Endothelial cell of umbilical vein (primary cell): ENCODE results near the gene CELF1. TPM values are rescaled to one million over a fixed set of nuclear protein-coding genes. Genes with fewer than 3 reads are reported as not detected.

Experiments used
- BruUV-seq: library from RNA; stranded (reverse); fragments of 400-500 nt; replicated peaks from 2 replicates; lab custom pipeline; 2021; lab: Mats Ljungman, UMichigan
- CTCF ChIA-PET: fragments of 300-600, 350-600 bp; sonication (Branson Sonifier 250); formaldehyde crosslinking; loops from one replicate; lab custom pipeline; 2021; ENCODE audit warnings: antibody characterized with exemption, inconsistent platforms; lab: Charles Lee
- POLR2A ChIA-PET: fragments of 300-600, 350-600 bp; sonication (Branson Sonifier 250); formaldehyde crosslinking; loops from one replicate; lab custom pipeline; 2021; ENCODE audit warnings: antibody characterized with exemption, inconsistent platforms; lab: Charles Lee
- DNase-seq: peaks from one replicate; pipeline ENCODE4 v3.0.0-alpha.2; 2011; ENCODE audit warnings: low read depth, low spot score
- FAIRE-seq: peaks from 2 replicates; lab custom pipeline; 2011; peaks lifted over from hg19 to GRCh38; lab: Jason Lieb, UNC
- H2AFZ ChIP-seq: 2 replicates; pipeline ENCODE4 v1.6.0; 2012; ENCODE audit warnings: low read depth, low read length, control low read depth, inconsistent platforms
- H3K27ac ChIP-seq: 2 replicates; pipeline ENCODE4 v1.5.1; 2011; ENCODE audit warnings: low read depth, mild to moderate bottlenecking, control low read depth, low read length, moderate library complexity; ENCODE audit not compliant: insufficient read depth
- H3K27me3 ChIP-seq, 2 experiments: 2 replicates each; pipeline versions ENCODE4 v1.6.0 to v1.6.1; 2011; ENCODE audit warnings: low read length in 2 of 2, mixed read lengths in 1 of 2; ENCODE audit not compliant: control insufficient read depth in 2 of 2, insufficient read depth in 2 of 2
- H3K36me3 ChIP-seq, 2 experiments: 2 replicates in 1 of 2; 3 replicates in 1 of 2; pipeline ENCODE4 v1.5.1; 2011; ENCODE audit warnings: low read length in 2 of 2, mild to moderate bottlenecking in 1 of 2, moderate library complexity in 1 of 2; ENCODE audit not compliant: control insufficient read depth in 2 of 2, insufficient read depth in 2 of 2; ENCODE audit errors: extremely low read depth in 1 of 2
- H3K4me1 ChIP-seq: 3 replicates; pipeline ENCODE4 v1.5.1; 2011; ENCODE audit warnings: mild to moderate bottlenecking, low read length; ENCODE audit not compliant: control insufficient read depth, insufficient read depth; ENCODE audit errors: extremely low read depth
- H3K4me2 ChIP-seq: 2 replicates; pipeline ENCODE4 v1.6.1; 2011; ENCODE audit warnings: low read length, control low read depth, mixed read lengths; ENCODE audit not compliant: insufficient read depth
- H3K4me3 ChIP-seq, 3 experiments: fragments of 200-600 bp in 1 of 3; sonication (generic), shearing (Covaris generic) in 1 of 3; replicated peaks in 1 of 3; 2 replicates each; pipeline ENCODE4 v1.5.1; 2011 to 2016; ENCODE audit warnings: control low read depth in 3 of 3, low read length in 3 of 3, mild to moderate bottlenecking in 2 of 3, inconsistent platforms in 1 of 3, low read depth in 1 of 3, moderate library complexity in 1 of 3; ENCODE audit not compliant: insufficient read depth in 1 of 3
- H3K79me2 ChIP-seq: 2 replicates; pipeline ENCODE4 v1.6.0; 2012; ENCODE audit warnings: low read length, inconsistent platforms; ENCODE audit not compliant: control insufficient read depth, insufficient read depth
- H3K9ac ChIP-seq: replicated peaks from 2 replicates; pipeline ENCODE3; 2011; ENCODE audit warnings: low read length, control low read depth; ENCODE audit not compliant: insufficient read depth; ENCODE audit errors: extremely low read depth
- H3K9me1 ChIP-seq: replicated peaks from 3 replicates; pipeline ENCODE4 v1.6.0; 2011; ENCODE audit warnings: mild to moderate bottlenecking, low read length; ENCODE audit not compliant: control insufficient read depth, insufficient read depth; ENCODE audit errors: extremely low read depth
- H3K9me3 ChIP-seq: replicated peaks from 2 replicates; pipeline ENCODE4 v1.5.1; 2012; ENCODE audit warnings: low read length, inconsistent platforms; ENCODE audit not compliant: control insufficient read depth, insufficient read depth
- H4K20me1 ChIP-seq: replicated peaks from 2 replicates; pipeline ENCODE3; 2011; ENCODE audit warnings: mild to moderate bottlenecking, low read length; ENCODE audit not compliant: control insufficient read depth, insufficient read depth; ENCODE audit errors: extremely low read depth
- FOS ChIP-seq: IDR thresholded peaks from 2 replicates; pipeline ENCODE4 v1.6.1; 2011; ENCODE audit warnings: mild to moderate bottlenecking, low read length, moderate library complexity, borderline replicate concordance; ENCODE audit not compliant: insufficient read depth
- GATA2 ChIP-seq: IDR thresholded peaks from 2 replicates; pipeline ENCODE4 v1.7.0; 2011; ENCODE audit warnings: low read depth, mild to moderate bottlenecking, moderate library complexity, mixed read lengths, low read length; ENCODE audit not compliant: insufficient read length, insufficient read depth
- MYC ChIP-seq: IDR thresholded peaks from one replicate; pipeline ENCODE4 v1.6.1; 2011; ENCODE audit warnings: mild to moderate bottlenecking, low read depth, low read length
- POLR2A ChIP-seq: IDR thresholded peaks from 2 replicates; pipeline ENCODE4 v1.6.1; 2012; ENCODE audit warnings: low read depth, mild to moderate bottlenecking, control low read depth, low read length
- POLR2AphosphoS5 ChIP-seq: IDR thresholded peaks from 2 replicates; pipeline ENCODE4 v1.6.1; 2012; ENCODE audit warnings: low read depth, mild to moderate bottlenecking, control low read depth, low read length, moderate library complexity; ENCODE audit not compliant: insufficient read depth
- dilution Hi-C: fragments of 300-500 bp; cut with MboI; formaldehyde crosslinking; loops from one replicate; pipeline ENCODE4 v1.15.0; 2019; ENCODE audit warnings: low sequenced_read_pairs; ENCODE audit not compliant: extremely low pct_ligation_motif_present
- intact Hi-C: fragments of 100-400 bp; cut with micrococcal nuclease; formaldehyde crosslinking; loops from one replicate; pipeline ENCODE4 v1.10.0; 2022
- polyA plus RNA-seq, 4 experiments: library from polyadenylated mRNA; depleted of rRNA in 3 of 4; stranded (reverse) in 3 of 4; unstranded in 1 of 4; fragments of >200 nt; gene quantifications; 2 replicates each; pipeline versions ENCODE4 v1.2.1 to v1.2.3, GENCODE V29; 2011 to 2012; ENCODE audit warnings: missing spikeins in 1 of 4
- total RNA-seq: library from RNA; stranded (reverse); gene quantifications from 2 replicates; pipeline ENCODE4 v1.2.3, GENCODE V29; 2021
- TF ChIP-seq, protein P1 (sequence below), 2 donors: IDR thresholded peaks; 1 replicate in 1 of 2; 2 replicates in 1 of 2; pipeline ENCODE4 v1.5.1; 2011; ENCODE audit warnings: low read length in 2 of 2, mild to moderate bottlenecking in 2 of 2, moderate library complexity in 2 of 2, control low read depth in 1 of 2, inconsistent platforms in 1 of 2, low read depth in 1 of 2; ENCODE audit not compliant: insufficient read depth in 1 of 2; ENCODE audit errors: extremely low read depth in 1 of 2

CELF1 gene
- total and polyA plus RNA-seq, 2 donors (not counting 3 experiments of a cell fraction or from before 2014, with no cell fraction given), result 66.3 to 120 TPM

DNA sequence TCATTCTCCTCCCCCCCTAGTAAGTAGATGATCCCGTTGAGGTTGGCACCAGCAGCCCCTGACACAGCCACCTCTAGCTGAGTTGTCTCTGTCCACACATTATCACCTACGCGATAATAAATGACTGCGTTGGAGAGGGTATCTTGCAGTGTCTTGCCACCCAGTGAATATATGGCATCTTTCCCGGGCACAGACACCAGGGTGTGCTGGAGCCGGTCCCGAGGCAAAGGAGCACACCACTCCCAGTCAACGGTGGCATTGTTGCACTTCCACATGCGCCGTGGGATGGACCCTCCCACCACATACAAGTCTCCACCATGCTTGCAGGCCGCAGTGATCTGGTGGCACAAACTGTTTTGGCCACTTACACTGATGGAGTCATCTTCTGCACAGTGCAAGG, 20.4 kb upstream of the CELF1 start:
- peaks cover 32% of the 10 kb centered on the region for H3K79me2 ChIP-seq
- H3K36me3 ChIP-seq, result peaks cover 8 to 17% of the 10 kb centered on the region in 2 experiments
- intact Hi-C loops (no loop called here), dilution Hi-C loops (no loop called here)
- CTCF ChIA-PET, result interaction anchor here (0.9 kb wide), 1 partner anchor 20 kb away, joined by 5 read pairs; the partner anchor contains the start of gene CELF1
- H3K4me3 ChIP-seq, result no peak overlapping the region
- peaks cover 3% of the 10 kb centered on the region for H4K20me1 ChIP-seq
- H3K9me1 ChIP-seq, result no peaks in the 10 kb centered on the region
- no peak overlapping the region for H2AFZ ChIP-seq
- H3K4me2 ChIP-seq, result no peak overlapping the region
- H3K27ac ChIP-seq, result no peak overlapping the region
- H3K9me3 ChIP-seq, result no peaks in the 10 kb centered on the region
- no TSS peak for BruUV-seq
- H3K27me3 ChIP-seq, result no peaks in the 10 kb centered on the region
- POLR2A ChIA-PET, result no interaction called here
- H3K9ac ChIP-seq, result no peak overlapping the region
- DNase-seq, result no peak
- H3K4me1 ChIP-seq, result peaks cover 14% of the 10 kb centered on the region
- TF ChIP-seq GATA2, result no peak
- TF ChIP-seq, protein P1, sequence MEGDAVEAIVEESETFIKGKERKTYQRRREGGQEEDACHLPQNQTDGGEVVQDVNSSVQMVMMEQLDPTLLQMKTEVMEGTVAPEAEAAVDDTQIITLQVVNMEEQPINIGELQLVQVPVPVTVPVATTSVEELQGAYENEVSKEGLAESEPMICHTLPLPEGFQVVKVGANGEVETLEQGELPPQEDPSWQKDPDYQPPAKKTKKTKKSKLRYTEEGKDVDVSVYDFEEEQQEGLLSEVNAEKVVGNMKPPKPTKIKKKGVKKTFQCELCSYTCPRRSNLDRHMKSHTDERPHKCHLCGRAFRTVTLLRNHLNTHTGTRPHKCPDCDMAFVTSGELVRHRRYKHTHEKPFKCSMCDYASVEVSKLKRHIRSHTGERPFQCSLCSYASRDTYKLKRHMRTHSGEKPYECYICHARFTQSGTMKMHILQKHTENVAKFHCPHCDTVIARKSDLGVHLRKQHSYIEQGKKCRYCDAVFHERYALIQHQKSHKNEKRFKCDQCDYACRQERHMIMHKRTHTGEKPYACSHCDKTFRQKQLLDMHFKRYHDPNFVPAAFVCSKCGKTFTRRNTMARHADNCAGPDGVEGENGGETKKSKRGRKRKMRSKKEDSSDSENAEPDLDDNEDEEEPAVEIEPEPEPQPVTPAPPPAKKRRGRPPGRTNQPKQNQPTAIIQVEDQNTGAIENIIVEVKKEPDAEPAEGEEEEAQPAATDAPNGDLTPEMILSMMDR (IDR thresholded peaks at IDR 0.05; ENCODE audit: extremely low read depth in 1 of 2, insufficient read depth in 1 of 2, low read depth in 1 of 2, low read length in 2 of 2), result no peak
- no peak for TF ChIP-seq POLR2AphosphoS5
- TF ChIP-seq FOS, result no peak
- TF ChIP-seq POLR2A, result no peak
- TF ChIP-seq MYC, result no peak
- FAIRE-seq, result no peak
